ENCODE data around the gene CLASRP. TPM values are rescaled to one million over a fixed set of nuclear protein-coding genes. Genes with fewer than 3 reads are reported as not detected.

Gene CLASRP
- total and polyA plus RNA-seq, 9 of the 15 experiments (the other 6 are each of a cell fraction or from before 2014, with no cell fraction given), result 0.94 to 86.3 (median 44.0) TPM

- TF ChIP-seq REST (IDR thresholded peaks at IDR 0.05; ENCODE audit: borderline replicate concordance) (no peak), REST (CRISPR knock-in tag; IDR thresholded peaks at IDR 0.05; ENCODE audit: low read depth) (no peak), MTA1 (IDR thresholded peaks at IDR 0.05; ENCODE audit: borderline replicate concordance) (0 out of 2 replicates have a peak, but pooled peaks have one; percentile 50), CHD4 (IDR thresholded peaks at IDR 0.05; ENCODE audit: insufficient read depth, insufficient replicate concordance, low read depth, low read length, poor library complexity, severe bottlenecking) (no peak), ID3 (CRISPR knock-in tag; IDR thresholded peaks at IDR 0.05) (no peak), ID3 (tag; IDR thresholded peaks at IDR 0.05) (peak; percentile 76; the same call in 1 of the 2 replicates), DNMT1 (IDR thresholded peaks at IDR 0.05) (peak; percentile 99; the same call in 1 of the 2 replicates), ZNF764 (CRISPR knock-in tag; IDR thresholded peaks at IDR 0.05; ENCODE audit: low read depth) (no peak), ZZZ3 (IDR thresholded peaks at IDR 0.05) (no peak), NONO (IDR thresholded peaks at IDR 0.05; ENCODE audit: low read depth in 2 of 2, low read length in 1 of 2) (0 out of 4 replicates have a peak, but pooled peaks of 1 of the 2 experiments have one; percentile 45), ARID4B (CRISPR knock-in tag; IDR thresholded peaks at IDR 0.05) (peak; percentile 96)
Measured at GRCh38 chr19:45092747-45093678, 54.2 kb downstream of the CLASRP start, which contains the start of gene PPP1R37 (continued).
